HG03175 (cell line): Measurements from ENCODE around the gene SCLT1.

Source experiments
- ATAC-seq: cut with Tn5 transposase; IDR thresholded peaks from one replicate; pipeline ENCODE4 v1.9.1; 2021; ENCODE audit warnings: mild to moderate bottlenecking, moderate library complexity; ENCODE audit not compliant: unreplicated experiment

The SCLT1 gene

DNA sequence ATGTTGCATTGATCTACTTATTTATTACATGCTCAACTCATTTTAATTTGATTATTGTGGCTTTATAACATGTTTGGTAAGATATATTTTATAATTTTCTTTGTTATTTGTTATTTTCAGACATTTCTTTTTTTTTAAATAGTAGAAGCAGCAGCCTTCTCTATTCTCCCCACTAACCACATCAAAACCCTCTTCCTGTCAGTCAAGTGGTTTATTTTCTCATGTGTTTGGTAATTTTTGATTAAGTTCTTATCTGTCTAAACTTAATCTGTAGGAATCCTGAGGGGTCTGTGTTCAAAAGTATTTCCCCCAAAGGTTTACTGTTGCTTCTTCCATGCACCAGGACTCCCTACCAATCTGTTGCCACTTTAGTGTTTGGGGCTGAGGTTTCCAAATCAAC, 131.9 kb downstream of the SCLT1 start:
- ATAC-seq: no peak

DNA sequence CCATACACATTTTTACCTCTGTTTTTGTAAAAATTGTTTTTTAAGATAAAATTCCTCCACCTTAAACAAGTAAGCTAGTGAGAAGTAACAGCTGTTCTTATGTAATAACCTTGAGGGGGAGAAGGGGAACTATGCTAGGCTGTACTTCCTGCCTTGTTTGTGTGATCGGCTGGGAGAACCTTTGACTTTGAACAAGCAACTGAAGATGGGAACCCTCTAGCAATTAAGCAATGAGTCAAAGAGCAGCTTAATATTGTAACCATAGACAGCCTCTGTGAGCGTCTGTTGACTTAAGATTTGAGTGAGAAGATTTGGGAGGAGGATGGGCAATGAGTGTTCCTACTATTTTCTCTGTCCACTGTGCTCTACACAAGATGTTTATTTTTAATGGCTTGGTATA, 135.1 kb downstream of the SCLT1 start:
- ATAC-seq: no peak

DNA sequence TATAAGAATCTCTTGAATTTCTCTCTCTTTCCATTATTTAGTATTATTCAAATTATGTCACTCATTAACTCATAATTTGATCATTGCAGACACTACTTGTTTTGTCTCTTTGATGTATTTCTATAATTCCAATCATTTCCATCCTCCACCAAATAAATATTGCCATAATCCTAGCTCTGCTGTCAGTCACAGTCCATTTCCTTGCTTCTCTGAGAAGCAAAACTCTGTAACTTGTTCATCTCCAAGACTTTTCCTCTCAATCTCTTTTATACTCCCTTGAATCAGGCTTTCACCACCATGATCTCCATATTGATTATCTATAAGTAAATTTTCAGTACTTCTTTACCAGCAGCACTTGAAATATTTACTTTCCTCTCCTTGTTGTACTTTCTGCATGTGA, 135.9 kb downstream of the SCLT1 start:
- ATAC-seq: no peak

DNA sequence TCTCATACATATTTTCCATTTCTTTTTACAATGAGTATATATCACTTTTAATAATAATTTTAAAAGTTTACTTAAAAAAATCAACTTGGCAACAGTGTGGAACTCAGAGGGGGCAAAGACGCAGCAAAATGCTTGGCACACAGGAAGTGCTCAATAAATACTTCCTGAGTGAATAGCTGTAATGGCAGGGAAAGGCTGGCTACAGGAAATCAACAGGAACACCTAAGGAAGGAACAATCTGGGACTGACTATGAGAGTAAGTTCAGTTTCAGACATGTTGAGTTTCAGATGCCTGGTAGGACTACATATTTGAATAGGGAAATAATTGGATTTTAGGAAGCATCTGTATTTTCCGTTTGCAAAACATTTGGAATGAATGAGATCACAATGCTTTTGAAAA, 137.6 kb downstream of the SCLT1 start:
- no peak for ATAC-seq

DNA sequence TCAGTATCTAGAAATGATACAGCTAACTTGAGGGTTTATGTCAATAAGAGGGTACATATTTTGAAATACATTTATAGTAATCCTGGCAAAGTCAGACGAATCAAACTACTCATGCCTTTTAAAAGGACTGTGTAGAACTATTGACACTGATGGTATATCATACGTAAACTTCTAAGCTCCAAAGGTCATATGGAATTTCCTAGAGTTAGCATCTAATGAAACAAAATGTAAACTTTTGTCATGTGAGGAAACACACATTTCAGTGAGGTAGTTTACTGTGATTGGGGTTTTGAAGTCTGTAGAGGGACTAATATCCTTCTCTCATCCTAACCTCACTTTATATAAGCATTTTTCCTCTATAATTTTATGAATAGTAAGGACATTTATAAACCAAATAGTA, 138.4 kb downstream of the SCLT1 start:
- ATAC-seq: no peak

DNA sequence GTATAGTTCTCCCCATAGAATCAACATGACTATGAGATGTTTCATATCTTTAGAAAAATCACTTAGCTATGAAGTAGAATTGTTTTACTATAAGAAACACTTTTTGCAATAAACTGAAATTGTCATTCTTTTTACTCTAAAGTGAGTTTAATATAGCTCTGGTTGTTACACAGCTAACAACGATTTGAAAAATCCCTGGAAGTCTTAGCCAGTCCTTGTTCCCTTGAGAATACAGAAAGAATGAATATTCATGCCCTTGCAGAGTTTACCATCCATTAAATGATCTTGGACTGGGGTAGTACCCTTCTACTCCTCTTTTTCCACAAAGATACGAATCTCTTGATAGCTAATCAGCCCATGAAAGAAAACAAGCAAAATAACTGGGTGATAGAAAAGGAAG, 142.0 kb downstream of the SCLT1 start:
- ATAC-seq: no peak

DNA sequence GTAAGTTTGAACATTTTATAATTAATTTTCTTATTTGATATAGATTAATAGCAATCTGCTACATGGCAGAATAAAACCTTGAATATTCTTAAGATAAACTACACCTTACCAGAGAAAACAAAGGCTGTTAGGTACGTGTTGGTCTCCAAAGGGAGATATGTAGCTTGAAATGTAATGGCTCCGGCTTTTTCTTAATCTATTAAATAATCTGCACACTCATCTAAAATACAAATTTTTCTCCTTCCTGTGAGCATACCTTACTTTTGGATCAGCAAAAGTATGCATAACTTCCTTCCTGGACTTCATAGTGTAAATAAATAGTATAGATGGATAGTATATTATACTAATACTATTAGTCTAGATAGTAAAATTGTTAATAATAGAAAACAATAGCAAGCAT, 142.5 kb downstream of the SCLT1 start:
- no peak for ATAC-seq

DNA sequence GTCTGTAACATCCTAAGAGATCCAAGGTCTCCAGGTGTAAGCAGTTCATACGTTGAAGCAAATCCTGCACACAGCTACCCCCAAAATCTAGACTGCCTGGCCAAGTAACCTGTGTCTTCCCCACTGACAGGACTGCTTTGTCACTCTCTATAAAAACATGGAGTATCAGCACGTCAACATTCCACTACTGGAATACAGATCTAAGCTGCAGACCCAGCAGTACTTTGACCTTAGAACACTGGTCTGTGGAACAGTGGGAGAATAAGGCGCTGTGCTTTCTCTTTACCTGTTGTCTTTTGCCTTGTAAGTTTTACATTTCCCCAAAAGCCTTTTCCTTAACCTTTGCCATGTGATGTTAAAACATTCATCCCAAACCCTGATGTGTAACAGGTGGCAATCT, 146.4 kb downstream of the SCLT1 start:
- no peak for ATAC-seq

DNA sequence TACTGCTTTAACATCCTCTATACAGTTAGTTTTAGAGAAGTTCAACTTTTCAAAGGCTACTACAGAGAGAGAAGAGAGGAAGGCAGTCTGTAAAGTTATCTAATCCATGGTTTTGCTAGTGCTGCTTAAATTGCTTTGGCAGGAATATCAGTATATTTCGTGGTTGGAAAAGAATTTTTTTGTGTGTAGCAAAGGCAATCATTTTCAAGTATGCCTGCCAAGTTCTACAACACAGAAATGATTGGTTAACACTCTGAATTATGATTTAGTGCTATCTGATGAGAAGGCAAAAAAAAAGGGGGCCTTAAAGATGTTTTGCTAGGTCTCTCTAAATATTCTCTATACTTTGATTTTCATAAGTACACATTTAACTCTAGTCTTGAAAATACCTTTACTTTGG, 150.7 kb downstream of the SCLT1 start:
- ATAC-seq: no peak

DNA sequence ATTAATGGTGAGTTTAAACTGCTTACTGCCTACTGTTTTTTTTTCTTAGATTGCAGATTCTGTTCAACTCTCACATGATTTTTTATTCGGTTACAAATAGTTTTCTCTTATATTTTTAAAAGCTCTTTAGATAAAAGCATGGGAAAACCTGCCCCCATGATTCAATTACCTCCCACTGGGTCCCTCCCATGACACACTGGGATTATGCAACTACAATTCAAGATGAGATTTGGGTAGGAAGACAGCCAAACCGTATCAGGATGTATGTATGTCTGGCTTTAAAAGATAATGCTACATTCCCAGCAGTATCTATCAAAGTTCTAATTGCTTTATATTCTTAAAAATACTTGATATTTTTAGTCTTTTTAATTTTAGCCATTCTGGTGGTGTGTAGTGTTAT, 152.4 kb downstream of the SCLT1 start:
- ATAC-seq: no peak

DNA sequence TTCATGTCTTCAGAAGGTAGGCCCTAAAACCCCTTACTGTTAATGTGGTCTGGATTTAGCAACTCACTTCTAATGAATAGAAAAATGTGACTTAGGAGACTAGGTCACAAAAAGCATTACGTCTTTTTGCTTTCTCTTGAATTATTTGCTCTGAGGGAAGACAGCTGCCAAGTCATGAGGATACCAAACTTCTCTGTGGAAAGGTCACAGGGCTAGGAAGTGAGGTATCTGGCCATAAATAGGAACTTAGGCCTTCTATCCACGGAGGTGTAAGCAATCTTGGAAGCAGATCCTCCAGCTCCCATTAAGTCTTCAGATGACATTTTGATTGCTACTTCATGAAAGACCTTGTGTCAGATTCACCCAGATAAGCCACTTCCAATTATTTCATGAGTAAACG, 163.3 kb downstream of the SCLT1 start:
- ATAC-seq: no peak

DNA sequence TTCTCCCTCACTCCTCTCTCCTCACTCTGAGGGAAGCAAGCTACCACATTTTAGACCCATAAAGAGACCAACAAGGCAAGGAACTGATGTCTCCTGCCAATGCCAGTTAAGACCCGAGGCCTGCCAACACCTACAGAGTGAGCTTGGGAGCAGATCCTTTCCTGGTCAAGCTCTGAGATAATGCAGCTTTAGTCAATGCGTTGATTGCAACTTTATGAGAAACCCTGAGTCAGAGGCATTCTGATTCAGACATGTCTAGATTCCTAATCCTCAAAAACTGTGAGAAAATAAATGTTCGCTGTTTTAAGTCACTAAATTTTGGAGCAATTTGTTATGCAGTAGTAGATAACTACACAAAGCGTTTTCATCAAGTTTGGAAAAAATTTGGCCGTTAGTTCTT, 168.4 kb downstream of the SCLT1 start:
- no peak for ATAC-seq

DNA sequence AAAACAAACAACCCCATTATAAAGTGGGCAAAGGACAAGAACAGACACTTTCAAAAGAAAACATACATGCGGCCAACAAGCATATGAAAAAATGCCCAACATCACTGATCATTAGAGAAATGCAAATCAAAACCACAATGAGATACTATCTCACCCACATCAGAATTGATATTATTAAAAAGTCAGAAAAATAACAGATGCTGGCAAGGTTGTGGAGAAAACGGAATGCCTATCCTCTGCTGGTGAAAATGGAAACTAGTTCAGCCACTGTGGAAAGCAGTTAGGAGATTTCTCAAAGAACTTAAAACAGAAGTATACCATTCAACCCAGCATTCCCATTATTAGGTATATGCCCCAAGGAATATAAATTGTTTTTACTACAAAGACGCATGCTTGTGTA, 171.4 kb downstream of the SCLT1 start:
- ATAC-seq: no peak

DNA sequence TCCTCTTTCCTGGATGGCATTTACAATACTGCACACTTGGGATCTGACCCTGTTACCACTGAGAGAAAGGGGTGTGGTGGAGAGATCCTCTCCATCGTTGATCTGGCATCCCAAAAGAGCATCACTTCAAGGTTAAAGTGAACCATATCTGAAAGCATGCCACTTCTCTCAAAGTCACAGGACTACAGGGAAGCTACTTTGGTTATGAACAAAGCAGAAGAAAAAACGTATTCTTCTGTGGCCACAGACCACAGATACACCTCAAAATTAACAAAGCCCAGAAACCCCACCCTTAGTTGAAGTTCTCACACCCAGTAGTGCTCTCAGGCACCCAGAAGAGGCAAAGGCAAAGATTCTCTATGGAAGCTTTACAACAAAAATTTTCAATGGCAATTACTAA, 175.6 kb downstream of the SCLT1 start:
- ATAC-seq: peak; percentile 52

DNA sequence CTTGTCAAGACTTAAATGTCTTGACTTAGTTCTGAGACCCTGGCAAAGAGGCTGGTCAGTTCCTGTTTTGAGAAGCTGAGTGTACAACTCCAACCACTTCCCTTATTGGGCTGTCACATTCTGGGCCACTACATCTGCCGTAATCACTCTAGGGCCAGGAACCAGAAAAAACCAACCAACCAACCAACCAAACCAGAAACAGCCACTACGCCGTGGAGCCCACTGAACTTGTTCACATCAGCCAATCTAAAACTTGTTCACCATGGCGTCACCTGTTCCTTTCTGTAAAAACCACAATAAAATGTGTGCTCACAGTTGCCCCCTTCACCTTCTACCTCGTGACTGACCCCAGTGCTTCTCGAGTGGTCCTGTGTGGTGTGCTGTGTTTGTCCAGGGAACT, 176.5 kb downstream of the SCLT1 start:
- peak; percentile 94 for ATAC-seq

DNA sequence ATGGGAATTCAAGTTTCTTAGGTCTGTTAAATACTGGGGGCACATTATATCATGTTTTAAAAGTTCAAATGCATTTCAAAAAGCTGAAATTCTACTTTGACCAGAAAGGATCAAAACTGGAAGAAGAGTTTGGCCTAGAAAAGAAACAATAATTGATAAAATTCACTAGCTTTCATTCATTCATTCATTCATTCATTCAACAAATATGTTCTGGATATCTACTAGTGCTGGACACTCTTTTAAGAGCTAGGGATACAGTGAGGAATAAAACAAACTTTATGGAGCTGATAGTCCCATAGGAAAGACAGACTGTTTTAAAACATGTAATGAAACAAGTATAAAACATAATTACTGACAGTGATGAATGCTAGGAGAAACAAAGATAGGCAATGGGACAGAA, 177.8 kb downstream of the SCLT1 start:
- ATAC-seq: no peak

DNA sequence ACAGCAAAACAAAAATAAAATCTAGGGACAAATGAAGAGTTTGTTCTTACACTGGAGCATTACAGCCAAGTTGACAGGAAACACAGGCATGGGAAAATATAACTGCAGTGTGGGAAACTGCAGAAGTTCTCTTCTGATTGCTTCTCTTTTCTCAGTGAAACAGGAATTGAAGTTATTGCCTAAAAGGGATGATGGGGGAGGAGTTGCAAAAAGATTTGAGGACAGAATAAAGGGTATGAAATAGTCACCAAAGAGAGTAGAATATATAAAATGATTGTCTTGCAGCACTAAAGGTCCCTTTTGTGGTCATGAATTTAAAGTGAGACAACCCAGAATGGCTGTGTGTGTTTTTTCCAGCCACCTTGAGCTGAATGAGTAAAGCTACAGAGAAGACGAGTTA, 180.1 kb downstream of the SCLT1 start:
- no peak for ATAC-seq

DNA sequence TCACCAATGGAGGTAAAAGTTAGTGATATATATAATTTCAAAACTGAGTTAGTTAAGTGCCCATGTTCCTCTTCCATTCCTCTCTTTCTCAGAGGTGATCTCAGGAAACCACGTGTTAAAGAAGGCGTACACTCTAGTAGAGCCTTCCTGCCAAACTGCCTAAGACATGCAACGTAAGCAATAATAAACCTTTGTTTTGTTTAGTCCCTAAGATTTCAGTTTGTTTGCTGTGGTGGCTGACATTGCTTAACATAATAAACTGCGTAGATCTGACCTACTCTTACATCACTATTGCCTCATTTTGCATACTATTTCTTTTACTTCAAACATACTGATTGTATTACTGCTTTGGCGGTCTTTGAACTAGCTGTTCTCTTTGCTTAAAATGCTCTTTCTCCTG, 184.6 kb downstream of the SCLT1 start:
- ATAC-seq: no peak

DNA sequence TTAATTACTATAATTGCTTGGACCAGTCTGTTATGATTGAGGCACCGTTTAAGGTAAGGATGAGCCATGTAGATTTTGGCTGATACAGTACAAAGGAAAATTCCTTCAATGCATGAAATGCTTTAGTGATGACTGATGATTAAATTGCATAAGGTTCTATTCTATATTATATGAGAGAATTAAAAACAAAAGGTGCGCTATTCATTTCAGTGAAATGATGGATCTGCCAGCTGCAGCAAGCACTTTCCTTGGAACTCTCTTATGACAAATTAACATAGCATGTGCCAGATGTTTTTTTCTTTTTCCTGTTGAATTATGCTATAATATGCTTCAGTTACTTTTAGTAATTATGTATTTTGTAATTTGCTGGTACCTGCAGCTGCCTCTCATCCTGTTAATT, 185.4 kb downstream of the SCLT1 start:
- ATAC-seq: no peak

DNA sequence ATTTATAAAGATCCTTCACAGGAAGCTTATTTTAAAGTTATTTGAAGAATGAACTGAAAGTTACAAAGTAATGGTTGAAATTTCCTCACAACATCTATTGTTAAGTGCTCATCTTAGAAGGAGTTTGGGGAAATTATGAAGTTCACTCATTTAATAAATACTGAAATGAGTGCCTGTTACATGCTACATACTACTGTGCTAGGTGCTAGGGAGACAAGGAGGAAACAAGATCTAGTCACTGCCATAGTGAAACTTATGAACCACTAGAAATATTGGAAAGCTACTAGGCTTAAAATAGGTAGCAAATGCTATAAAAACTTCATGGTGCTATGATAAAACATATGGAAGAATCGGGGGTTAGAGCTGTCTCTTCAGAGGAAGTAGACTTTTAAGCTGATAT, 186.8 kb downstream of the SCLT1 start:
- ATAC-seq: no peak

DNA sequence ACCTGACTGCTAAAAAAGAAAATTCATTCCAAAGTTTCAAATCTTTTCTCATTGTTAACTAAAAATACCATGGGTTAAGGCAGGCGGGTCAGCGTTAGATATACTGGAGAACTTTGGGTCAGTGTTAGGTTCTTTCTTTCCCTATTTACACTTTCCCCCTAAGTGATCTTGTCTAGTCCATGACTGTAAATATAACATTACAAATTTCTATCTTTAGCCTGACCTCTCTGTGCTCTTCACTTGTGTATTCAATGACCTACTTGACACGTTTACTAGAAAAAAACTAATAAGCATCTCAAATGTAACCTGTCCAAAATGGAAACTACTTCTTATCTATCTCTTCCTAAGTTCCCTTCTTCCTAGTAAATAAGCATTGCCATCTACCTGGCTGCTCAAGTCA, 188.5 kb downstream of the SCLT1 start:
- ATAC-seq: no peak

DNA sequence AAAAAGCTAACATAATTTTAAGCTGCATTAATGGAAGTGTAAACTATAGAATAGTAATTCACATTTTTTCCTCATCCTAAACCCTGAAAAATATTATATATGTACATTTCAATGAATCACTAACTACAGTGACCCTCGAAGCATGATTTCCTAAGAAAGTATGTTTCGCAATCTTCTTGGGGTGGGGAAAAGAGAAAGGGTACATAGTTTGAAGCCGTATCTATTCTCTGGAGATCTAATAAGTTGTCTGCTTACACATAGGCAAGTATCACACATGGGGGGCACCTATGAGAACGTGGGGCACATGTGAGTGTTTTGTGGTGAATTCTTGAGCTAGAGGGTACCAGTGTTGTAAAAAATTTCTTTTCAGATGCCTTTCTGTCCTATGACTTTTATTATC, 212.7 kb downstream of the SCLT1 start:
- ATAC-seq: no peak

DNA sequence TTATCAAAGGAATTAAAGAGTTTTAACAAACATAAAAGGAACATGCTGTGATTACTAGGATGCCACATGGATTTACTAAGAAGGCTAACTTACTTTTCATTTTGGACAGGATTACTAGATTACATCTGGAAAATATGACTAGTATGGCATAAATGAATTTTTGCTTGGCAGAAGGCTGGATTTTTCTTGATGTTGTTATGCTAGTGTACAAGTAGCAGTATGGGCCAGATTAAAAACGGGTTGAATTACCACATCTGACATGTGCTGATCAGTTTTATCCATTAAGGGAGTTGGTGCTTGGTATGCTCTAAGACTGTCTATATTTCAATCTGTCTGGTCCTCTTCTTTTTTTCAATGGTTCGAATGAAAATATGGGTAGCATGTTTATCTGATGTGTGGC, 213.4 kb downstream of the SCLT1 start:
- ATAC-seq: no peak

DNA sequence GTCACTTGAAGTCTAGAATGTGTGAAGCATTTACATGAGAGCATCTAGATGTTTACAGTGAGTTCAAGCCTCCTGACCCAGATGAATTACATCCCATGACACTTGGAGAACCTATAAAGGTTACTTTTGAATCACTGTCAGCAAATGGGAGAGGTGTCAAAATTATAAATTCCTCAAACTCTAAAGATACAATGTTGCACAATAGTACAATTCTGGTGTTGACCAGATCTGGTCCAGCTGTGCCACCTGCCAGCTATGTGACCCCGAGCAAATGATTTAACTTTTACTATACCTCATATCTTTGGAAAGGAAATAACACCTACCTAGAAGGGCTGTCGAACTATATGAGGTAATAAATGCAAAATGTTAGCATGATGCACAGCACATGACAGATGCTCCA, 214.1 kb downstream of the SCLT1 start:
- no peak for ATAC-seq
